HG03060 (cell line): Measurements from ENCODE around the gene KCNG2.

Experiments used
- ATAC-seq: cut with Tn5 transposase; IDR thresholded peaks from one replicate; pipeline ENCODE4 v1.9.1; 2021; ENCODE audit warnings: low read depth, moderate number of reproducible peaks; ENCODE audit not compliant: unreplicated experiment

KCNG2 gene

DNA sequence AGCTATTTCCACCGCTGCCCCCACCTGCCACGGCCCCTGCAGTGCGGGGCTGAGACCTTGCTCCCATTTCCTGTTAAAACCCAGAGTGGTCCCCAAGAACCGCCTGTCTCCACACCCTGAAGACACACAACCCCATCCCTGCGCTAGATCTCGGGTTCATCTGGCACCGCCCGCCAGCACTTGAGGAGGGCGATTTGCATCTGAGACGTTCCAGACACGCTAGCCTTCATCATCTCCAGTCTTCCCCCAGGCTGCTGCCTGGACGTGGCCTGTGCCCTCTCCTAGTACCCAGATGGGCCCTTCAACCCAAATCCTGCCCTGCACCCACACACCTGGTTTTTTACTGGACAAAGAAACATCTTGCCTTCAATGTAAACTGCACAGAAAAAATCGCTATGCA, 103.9 kb downstream of the KCNG2 start:
- ATAC-seq, result no peak

DNA sequence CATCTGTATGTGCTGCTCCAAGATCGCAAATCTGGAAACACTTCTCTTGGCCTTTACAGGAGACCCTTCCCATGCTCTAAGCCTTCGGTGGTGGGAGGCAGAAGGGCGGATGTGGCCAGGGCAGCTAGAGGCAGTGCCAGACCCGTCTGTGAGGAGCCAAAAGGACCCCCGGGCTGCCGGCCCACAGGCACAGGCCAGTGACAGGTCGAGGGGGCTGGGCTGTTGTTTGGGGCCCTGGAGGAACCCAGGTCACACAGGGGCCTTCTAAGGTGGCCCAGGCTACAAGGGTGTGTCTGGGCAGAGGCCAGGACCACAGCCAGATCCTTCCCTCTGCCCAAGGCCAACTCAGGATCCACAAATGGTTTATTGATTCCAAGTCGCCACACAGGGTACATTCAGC, 104.3 kb downstream of the KCNG2 start:
- no peak for ATAC-seq

DNA sequence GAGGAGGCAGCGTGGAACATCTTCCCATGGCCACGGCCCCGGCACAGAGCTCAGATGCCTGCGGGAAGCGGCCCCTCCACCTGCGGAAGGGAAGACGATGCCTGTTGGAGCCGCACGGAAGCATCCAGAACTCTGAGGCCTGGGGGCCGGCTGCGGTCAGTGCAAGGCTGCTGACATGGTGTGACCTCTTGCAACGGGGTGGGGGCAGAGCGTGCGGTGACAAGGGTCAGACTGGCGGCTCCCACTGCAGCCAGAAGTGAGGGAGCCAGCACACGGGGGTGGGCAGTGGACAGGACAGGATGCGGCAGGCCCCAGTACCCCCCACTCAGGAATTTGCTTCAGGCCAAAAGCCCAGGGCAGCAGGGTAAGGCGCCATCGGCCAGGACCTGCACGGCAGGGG, 104.9 kb downstream of the KCNG2 start:
- ATAC-seq, result no peak

DNA sequence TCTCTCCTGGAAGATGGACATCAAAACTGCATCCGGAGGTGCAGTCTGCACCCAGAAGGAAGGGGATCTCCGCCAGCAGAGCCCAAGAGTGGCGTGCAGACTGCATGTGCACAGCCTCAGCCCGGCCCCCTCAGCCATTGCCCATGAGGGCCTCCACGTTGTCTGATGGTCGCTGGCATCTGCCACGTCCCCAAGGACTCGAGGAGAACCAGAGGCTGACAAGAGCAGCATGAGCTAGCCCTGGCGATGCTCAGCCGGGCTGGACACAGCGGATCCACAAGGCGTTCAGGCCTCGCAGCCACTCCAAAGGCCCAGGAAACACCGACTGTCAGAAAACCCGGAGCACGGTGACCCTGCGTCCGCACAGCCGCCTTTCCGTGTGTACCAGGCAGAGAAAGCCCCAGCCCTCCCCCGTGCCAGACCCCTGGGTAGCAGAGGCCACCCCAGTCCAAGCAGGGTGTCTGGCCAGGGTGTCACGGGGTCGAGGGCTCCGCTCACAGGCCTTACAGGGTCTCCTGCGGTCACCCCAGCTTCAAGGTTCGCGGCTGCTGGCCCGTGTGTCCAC, 105.4 kb downstream of the KCNG2 start:
- ATAC-seq, result no peak

DNA sequence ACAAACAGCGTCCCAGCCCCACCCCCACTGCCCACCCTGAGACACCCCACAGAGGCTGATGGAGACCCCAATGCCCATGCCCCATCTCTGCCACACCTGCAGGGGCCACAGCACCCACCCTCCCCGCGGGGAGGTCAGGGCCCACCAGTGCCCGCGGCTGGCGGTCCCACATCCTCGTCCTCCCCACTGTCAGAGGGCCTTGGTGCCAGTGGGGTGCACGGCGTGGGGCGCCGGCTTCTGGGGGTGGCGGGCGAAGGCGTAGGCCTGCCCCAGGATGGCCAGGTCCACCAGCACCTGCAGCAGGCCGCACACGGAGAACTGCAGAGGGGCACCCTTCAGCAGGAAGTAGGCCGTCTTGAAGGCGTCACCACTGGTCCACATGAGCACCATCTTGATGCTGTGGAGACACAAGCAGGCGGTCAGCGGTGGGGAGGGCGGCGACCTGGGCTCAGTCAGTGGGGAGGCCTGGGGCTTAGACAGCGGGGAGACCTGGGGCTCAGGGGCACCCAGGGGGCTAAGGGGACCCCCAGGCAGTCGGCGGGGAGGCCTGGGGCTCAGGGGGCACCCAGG, 106.1 kb downstream of the KCNG2 start:
- ATAC-seq, result no peak

DNA sequence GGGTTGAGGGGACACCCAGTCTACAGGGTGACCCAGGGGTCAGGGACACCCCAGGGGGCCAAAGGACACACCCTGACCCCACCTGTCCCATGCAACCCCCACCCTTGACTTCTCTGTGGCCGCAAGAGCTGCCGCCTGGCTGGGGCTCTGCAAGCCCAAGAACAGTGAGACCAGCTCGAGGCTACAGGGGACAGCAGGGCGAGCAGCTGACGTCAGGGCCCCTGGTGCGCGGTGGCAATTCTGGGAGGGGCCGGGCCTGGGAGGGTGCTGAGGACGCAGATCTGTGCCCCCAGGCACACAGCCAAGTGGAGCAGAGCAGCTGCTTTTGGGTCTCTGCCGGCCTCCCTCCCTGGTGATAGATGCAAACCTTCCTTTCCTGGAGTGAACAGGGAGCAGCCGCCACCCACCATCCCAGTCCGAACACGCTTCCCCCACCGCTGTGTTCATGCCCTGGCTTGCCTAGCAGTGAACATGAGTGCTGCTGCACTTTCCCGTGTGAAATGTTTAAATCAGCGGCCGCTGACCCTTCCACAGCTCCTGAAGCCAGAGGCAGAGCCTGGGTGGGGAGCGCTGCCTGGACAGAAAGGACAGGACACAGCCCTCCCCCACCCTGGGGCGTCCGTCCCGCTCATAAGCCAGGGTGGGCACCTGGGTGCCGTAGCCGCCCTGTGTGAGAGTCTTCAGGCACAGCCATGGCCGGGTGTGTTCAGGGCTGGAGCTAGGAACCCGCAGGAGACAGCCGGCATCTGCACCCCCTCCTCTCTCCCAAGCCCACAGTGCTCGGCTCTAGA, 106.8 kb downstream of the KCNG2 start:
- ATAC-seq, result no peak

DNA sequence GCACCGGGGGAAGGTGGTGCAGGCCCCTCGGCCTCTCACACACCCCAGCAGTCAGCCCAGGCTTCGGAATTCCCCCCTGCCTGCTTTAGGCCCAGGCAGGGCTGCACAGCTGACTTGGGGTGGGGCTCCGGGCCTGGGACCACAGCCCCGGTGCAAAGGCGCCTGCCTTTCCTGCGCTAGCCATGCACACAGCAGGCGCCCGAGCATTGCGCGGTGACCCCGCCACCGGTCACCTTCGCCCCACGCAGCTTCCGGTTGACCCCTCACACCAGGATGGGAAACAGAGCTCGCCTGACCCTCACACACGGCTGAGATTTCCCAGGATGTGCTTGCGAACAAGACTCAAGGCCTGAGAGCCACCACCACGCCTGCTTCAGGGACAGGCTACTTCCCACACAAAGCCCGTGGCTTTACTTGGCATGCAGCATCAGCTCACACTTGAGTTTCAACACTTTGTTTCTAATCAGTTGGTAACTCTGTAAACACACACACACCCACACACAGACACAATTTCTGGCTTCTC, 107.7 kb downstream of the KCNG2 start:
- no peak for ATAC-seq

DNA sequence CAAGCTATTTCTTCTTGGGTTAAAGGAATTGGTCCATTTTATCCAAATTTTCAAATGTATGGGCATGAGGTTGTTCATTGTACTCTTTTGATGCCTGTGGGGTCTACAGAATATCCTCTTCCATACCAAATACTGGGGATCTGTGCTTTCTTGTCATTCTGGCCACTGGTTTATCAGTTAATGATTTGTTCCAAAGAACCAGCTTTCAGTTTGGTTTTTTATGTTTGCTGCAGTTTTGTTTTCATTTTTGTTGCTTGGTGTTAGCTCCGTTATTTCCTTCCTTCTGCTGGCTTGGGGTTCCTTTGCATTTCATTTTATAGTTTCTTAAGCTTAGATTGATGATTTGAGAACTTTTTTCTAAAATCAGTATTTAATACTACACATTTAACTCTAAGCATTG, 108.3 kb downstream of the KCNG2 start:
- no peak for ATAC-seq

DNA sequence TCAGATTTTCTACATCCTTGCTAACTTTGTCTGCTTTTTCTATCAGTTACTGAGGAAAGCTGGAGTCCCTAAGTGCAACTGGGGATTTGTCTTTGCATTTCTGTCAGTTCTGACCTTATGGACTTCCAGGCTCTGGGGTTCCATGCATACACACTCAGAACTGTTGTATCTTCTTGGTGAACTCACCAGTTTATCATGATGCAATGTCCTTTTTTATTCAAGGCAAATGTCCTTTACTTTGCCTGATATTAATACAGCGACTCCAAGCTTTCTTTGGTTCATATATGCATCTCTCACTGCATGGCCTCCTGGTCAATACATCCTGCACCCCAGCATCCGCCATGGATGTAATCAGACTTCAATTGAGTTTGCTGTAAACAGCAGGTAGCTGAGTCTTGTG, 109.0 kb downstream of the KCNG2 start:
- no peak for ATAC-seq

DNA sequence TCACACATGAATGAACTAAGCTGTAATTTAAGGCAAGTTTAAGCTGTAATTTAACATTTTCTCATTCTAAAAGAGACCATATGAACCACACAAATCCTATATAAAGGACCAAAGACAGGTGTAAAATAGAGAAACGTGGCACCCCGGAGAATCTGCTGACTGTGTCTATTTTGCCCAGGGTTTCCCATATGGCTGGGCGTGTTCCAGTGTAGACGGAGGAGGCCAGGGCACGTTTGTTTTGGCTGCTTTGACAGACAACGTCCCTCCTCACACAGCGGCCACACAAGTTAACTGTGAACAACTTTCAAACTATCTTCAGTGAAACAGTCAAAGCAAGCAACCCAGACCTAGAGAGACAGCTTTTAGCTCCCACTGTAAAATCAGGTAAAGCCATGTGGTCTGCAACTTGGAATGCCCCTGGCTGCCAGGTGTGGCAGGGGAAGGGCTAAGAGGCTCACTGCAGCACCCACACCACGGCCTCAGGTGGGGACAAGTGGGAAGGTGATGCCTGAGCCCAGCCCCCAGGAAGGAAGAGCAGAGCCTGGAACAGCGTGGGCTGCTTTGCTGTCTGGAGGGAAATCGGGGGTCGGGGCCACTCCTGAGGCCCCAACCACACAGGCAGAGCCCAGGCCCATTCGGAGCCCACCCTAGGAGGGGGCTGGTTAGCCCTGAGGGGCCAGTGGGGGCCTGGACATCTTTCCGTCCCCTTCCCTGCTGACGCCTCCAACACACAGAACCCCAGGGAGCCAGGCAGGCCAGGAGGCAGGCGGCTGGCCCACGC, 113.0 kb downstream of the KCNG2 start:
- ATAC-seq, result no peak

DNA sequence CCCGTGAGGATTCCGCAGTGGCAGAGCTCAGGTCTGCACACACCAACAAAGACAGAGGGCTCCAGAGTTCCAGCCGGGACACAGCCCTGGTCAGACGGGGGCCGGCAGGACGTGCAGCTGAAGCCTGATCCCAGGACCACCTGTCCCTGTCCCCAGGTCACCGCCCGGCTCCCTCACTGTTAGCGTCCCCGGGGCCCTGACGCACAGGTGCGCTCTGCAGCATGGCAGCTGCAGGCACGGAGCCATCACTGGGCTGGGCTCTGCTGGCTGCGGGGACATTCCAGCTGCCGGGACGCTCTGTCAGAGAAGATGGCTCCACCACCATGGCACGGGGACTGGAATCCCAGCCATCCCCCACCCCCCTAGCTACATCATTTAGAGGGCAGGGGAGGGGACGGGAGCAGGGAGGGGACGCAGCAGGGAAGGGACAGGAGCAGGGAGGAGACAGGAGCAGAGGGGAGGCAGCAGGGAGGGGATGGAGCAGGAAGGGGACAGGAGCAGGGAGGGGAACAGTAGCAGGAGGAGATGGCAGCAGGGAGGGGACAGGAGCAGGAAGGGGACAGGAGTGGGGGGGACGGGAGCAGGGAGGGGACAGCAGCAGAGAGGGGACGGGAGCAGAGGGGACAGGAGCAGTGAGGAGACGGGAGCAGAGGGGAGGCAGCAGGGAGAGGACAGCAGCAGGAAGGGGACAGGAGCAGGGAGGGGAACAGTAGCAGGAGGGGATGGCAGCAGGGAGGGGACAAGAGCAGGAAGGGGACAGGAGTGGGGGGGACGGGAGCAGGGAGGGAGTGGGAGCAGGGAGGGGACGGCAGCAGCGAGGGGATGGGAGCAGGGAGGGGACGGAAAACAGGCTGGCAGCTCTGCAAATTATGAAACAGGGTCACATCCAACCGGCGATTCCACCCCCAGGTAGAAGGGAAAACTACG, 113.9 kb downstream of the KCNG2 start:
- ATAC-seq, result no peak

DNA sequence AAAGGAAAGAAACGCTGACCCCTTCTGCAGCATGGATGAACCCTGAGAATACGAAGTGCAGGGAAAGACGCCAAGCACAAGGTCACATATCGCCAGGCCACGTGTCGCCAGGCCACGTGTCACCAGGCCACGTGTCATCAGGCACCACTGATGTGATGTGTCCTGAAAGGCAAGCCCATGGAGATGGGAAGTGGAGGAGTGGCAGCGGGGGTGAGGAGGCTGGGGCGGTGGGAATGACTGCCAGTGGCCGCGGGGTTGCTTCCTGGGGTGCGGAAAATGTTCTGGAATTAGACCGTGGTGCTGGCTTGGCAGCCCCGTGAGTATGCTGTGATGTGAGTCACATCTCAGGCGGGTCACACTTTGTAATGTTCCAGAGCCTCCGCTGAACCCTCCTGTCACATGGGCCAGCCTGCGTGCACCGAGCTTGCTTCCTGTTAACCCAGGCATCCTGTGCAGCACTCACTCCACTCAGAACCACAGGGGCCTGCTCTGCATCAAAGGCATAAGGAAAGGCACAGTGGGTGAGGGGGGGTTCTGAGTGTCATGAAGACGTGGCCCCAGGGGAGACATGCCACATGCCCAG, 114.8 kb downstream of the KCNG2 start:
- no peak for ATAC-seq

DNA sequence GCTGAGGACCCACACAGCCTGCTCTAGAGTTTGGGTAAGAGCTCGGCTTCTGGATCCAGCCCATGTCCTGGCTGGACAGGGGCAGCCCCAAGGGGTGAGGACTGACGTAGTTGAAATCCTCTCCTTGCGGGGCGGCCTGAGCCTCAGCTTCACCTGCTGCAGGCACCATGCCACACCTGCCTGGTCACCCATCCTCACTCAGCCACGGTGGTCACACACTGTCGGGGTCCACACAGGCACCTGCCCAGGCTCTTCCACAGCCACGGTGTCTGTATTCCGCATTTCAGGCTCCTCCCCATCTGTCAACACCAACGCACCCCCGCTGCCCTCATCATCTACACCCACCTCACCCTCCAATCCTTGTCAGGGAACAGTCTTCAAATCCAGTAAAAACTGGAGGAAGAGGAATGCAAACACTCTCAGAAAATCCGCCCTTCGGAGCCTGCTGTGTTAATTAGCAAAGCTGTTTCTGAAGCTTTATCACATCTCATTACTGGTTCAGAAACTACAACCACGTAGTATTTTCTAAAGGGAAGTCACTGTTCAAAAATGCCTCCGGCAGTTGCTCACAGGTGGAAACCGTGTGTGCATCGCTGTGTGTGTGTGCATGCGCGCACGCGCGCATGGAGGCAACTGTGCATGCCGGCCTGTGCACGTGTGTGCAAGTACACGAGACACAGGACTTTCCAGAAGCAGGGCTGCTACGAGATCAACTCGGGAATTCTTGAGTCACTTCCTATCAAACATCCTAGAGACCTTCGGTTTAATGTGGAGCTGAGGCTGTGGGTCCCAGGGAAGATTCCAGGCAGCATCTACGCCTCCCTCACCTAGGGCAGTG, 115.5 kb downstream of the KCNG2 start:
- ATAC-seq, result no peak

DNA sequence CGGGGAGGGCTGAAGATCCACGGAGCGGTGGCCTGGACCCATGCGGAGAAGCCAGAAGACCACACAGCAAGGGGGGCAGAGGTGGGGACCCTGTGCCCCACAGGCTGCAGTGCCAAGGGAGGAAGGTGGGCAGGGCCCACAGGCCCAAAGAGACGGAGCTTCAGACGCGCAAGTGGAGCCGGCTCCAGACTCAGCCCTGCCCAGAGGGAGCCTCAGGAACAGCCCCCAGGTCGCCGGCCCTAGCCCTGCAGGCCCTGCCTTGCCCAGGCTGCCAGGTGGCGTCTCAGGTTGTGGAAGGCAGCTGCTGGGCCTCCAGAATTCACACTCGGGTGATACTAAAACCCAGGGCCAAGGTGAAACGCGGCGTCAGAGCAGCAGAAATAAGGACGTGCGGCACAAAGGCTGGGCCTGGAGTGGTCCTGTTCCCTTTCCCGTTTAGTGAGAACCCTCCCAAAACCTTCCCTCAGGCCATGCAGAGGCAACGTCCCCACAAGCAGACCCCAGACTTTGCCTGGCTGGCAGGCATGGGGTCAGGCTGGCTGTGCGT, 116.9 kb downstream of the KCNG2 start:
- no peak for ATAC-seq

DNA sequence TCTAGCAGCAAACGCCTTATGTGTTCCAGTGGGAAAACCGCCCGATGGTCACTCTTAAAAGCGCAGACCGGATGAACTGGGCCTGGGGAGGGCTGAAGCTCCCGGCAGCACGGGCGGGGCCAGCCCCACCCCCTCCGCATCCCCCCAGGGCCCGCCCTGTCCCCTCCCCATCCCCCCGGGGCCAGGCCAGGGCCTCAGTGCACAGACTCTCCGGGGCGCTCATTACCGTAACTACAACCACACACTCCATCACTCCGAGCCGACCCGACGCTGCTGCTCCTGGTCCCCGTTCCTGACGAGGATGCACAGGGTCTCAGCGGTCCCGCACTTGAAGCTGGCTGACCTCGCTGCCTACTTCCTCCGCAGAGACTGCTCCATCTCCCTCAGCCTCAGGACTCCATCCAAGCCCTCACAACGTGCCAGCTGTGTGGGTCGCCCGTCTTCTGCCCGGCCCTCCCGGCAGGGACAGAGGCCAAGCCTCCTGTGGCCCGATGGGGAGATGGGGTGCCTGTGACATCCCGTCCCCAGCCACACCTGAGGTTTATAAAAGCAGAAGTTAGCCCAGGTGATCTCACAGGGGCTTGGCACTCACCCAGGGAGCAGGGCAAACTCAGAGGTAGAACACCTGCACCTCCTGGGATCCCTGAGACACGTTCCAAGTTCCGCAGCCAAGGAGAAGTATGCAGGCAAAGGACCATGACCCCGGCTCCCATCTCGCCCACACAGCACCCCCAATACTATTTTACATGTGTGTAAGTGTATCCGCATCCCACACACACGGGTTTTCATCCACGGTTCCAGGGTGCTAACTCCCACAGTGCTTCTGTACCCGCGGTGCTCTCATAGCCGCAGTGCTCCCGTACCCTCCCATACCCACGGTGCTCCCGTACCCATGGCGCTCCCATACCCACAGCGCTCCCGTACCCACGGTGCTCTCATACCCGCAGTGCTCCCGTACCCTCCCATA, 117.7 kb downstream of the KCNG2 start:
- ATAC-seq, result no peak

DNA sequence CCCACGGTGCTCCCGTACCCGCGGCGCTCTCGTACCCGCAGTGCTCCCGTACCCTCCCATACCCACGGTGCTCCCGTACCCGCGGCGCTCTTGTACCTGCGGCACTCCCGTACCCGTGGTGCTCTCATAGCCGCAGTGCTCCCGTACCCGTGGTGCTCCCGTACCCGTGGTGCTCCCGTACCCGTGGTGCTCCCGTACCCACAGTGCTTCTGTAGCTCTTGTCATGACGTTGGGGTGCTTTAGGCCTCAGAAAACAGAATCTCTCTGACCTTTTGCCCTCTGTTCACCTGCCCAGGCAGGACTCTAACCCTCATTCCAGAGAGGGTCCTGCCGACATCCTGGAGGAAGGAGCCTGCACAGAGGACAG, 118.4 kb downstream of the KCNG2 start:
- ATAC-seq, result no peak

DNA sequence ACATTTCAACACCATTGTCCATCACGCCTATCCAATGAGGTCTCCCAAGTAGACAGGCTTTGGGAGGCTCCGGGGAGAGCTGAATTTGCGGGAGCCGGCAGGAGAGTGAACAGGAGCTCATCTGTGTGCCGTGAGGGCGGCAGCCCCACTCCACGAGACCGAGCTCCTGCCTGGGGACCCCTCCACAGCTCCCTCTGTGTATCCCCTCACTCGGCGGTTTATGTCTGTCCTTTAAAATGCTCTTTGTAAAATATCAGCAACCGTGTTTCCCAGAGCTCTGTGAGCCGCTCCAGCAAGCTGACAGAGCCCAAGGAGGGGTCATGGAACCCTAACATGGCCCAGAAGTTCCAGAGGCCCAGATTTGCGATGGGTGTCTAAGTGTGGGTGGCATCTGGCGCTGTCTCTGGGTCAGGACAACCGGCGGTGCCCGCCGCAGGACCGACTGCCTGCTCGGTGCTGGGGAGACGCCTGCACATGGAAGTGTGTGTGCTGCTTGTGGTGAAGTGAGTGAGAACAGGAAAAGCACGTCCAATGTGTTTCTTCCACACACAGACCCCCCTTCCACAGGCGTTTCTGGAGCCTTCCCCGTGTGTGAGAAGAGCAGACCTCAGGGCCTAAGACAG, 118.9 kb downstream of the KCNG2 start:
- no peak for ATAC-seq
